ENCODE measurements around the gene NXT1.
"Not testable (repeated sequence)": the region's sequence is repeated elsewhere in the genome, so short reads cannot be mapped to it uniquely, and the experiment has no call there.

NXT1 gene

DNA sequence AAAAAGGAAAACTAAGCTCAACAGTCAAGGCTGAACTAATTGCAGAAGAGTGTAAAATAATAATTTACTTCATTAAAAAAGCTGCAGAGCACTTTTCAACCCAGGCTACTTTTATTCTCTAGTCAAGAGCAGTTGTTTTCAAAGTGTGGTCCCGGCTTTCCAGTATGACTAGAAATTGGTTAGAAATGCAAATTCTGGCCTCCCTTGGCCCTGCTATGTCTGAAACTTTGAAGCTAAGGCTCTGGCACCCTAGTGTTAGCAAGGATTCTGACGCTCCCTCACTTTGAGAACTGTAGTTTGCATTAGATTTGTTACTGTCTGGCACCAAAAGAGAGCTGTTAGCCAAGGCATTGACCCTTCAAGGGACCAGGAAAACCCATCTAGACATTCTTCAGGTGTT is 9.5 kb upstream of the NXT1 start:
- Histone ChIP-seq H3K4me2 (no peak overlapping the region), H3K27ac (no peak overlapping the region), H3K9ac (no peak overlapping the region), H3K36me3 (no peaks in the 10 kb centered on the region), H3K9me3 (peaks cover 4% of the 10 kb centered on the region; the same call in 1 of the 2 replicates), H3K4me1 (peaks cover 9% of the 10 kb centered on the region; the same call in 1 of the 2 replicates), H3K4me3 (no peak overlapping the region), H4K20me1 (no peaks in the 10 kb centered on the region), H3K27me3 (no peaks in the 10 kb centered on the region)
- TF ChIP-seq Cebpa-rat (IDR thresholded peaks at IDR 0.05) = no peak

DNA sequence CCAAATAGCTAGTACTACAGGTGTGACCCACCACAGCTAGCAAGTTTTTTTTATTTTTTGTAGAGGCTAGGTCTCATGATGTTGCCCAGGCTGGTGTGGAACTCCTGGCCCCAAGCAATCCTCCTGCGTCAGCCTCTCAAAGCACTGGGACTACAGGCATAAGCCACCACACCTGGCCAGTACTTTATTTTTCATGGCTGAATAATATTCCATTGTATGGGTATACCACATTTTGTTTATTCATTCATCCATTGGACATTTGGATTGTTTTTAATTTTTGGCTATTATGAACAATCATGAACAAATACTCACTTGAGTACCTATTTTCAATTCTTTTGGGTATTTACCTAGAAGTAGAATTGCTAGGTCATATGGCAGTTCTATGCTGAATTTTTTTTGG is 7.0 kb upstream of the NXT1 start:
- no peaks in the 10 kb centered on the region for H3K36me3 ChIP-seq
- H4K20me1 ChIP-seq = no peaks in the 10 kb centered on the region
- H3K4me3 ChIP-seq = no peak overlapping the region
- H3K9ac ChIP-seq = no peak overlapping the region
- peaks cover 4% of the 10 kb centered on the region; the same call in 1 of the 2 replicates for H3K9me3 ChIP-seq
- no peak overlapping the region for H3K4me2 ChIP-seq
- no peak for TF ChIP-seq Cebpa-rat (IDR thresholded peaks at IDR 0.05)
- peaks cover 10% of the 10 kb centered on the region for H3K4me1 ChIP-seq
- H3K27ac ChIP-seq = no peak overlapping the region
- H3K27me3 ChIP-seq = no peaks in the 10 kb centered on the region

DNA sequence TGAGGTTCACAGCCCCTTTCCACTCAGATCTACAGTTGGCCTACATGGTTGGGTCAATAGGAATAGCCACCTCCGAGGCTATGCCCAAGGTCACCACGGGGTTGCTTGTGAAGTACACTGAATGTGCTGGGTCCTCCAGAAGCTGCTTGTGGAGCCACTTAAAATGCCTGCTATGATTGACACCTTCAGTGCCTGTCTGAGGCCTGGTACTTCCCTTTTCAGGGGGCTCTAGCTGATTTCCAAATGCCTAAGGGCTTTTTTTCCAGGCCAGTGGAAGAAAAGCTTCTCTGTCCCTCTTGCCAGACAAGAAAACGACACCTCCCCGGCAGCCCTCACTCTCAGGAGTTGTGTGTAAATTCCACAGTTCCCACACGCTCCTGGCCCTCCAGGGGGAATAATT is 6.3 kb upstream of the NXT1 start:
- no peaks in the 10 kb centered on the region for H4K20me1 ChIP-seq
- no peak for TF ChIP-seq Cebpa-rat (IDR thresholded peaks at IDR 0.05)
- H3K27ac ChIP-seq = no peak overlapping the region
- H3K4me3 ChIP-seq = no peak overlapping the region
- no peaks in the 10 kb centered on the region for H3K36me3 ChIP-seq
- peaks cover 17% of the 10 kb centered on the region for H3K4me1 ChIP-seq
- H3K4me2 ChIP-seq = no peak overlapping the region
- H3K27me3 ChIP-seq = no peaks in the 10 kb centered on the region
- peaks cover 4% of the 10 kb centered on the region; the same call in 1 of the 2 replicates for H3K9me3 ChIP-seq
- no peak overlapping the region for H3K9ac ChIP-seq

DNA sequence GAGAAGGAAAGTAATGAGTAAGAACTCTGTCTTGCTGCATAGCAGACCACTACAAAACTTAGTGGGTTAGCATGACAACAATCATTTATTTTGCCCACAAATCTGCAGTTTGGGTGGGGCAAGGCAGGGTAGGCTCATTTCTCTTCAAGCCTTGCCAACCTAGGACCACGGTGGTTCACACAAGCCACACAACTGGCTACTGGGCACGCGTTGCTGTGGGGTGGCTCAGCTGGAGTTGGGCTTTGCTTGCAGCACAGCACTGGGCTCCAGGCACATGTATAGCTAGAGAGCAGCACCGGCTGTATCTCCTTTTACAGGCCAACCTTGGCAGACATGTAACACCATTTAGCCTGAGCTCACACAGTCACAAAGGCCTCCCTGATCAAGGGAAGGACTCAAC is 4.6 kb upstream of the NXT1 start:
- no peak for TF ChIP-seq Cebpa-rat (IDR thresholded peaks at IDR 0.05)
- Histone ChIP-seq H3K4me3 (no peak overlapping the region), H3K27me3 (no peaks in the 10 kb centered on the region), H3K4me2 (no peak overlapping the region), H3K36me3 (no peaks in the 10 kb centered on the region), H3K9me3 (peaks cover 4% of the 10 kb centered on the region; the same call in 1 of the 2 replicates), H3K27ac (no peak overlapping the region), H3K4me1 (peaks cover 20% of the 10 kb centered on the region), H4K20me1 (no peaks in the 10 kb centered on the region; the same call in 1 of the 2 replicates), H3K9ac (no peak overlapping the region)

DNA sequence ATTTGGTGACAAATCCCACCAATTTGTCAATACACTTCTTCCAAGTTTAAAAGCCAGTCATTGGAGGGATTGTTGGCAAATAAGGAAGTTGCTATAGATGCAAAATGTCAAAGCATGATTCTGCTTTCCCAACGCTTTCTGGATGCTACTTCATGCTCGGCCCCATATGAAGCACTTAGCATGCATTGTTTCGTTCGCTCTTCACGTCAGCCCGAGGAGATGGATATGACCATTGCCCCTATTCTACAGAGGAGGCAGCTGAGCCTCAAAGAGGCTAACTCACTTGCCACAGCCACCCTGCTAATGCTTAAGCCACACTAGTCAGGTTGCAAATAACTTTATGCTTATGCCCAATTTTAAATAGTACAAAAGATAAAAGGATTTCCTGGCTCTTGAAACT is 2.8 kb upstream of the NXT1 start:
- no peak overlapping the region for H3K9ac ChIP-seq
- H3K4me1 ChIP-seq = peaks cover 26% of the 10 kb centered on the region
- no peak overlapping the region for H3K4me3 ChIP-seq
- H3K9me3 ChIP-seq = peaks cover 4% of the 10 kb centered on the region; the same call in 1 of the 2 replicates
- peaks cover 17% of the 10 kb centered on the region for H4K20me1 ChIP-seq
- H3K27me3 ChIP-seq = no peaks in the 10 kb centered on the region
- no peak for TF ChIP-seq Cebpa-rat (IDR thresholded peaks at IDR 0.05)
- H3K36me3 ChIP-seq = peaks cover 2% of the 10 kb centered on the region; the same call in 1 of the 2 replicates
- H3K4me2 ChIP-seq = no peak overlapping the region
- H3K27ac ChIP-seq = no peak overlapping the region

DNA sequence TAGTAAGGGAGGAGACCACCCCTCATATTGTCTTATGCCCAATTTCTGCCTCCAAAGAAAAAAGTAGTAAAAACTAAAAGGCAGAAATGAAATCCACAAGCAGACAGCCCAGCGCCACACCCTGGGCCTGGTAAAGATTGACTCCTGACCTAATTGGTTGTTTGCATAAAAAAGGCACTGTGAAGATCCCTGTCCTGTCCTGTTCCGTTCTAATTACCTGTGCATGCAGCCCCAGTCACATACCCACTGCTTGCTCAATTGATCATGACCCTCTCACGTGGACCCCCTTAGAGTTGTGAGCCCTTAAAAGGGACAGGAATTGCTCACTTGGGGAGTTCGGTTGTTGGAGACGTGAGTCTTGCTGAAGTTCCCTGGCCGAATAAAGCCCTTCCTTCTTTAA is 2.1 kb upstream of the NXT1 start:
- not testable (repeated sequence) for H3K4me3 ChIP-seq, H3K27me3 ChIP-seq, H3K4me2 ChIP-seq, H3K36me3 ChIP-seq, H3K9me3 ChIP-seq
- peaks cover 24% of the 10 kb centered on the region for H4K20me1 ChIP-seq
- peaks cover 31% of the 10 kb centered on the region for H3K4me1 ChIP-seq
- H3K9ac ChIP-seq = peak overlapping the region; percentile 97; the same call in 1 of the 2 replicates
- H3K27ac ChIP-seq = peak overlapping the region; percentile 96; the same call in 1 of the 2 replicates

DNA sequence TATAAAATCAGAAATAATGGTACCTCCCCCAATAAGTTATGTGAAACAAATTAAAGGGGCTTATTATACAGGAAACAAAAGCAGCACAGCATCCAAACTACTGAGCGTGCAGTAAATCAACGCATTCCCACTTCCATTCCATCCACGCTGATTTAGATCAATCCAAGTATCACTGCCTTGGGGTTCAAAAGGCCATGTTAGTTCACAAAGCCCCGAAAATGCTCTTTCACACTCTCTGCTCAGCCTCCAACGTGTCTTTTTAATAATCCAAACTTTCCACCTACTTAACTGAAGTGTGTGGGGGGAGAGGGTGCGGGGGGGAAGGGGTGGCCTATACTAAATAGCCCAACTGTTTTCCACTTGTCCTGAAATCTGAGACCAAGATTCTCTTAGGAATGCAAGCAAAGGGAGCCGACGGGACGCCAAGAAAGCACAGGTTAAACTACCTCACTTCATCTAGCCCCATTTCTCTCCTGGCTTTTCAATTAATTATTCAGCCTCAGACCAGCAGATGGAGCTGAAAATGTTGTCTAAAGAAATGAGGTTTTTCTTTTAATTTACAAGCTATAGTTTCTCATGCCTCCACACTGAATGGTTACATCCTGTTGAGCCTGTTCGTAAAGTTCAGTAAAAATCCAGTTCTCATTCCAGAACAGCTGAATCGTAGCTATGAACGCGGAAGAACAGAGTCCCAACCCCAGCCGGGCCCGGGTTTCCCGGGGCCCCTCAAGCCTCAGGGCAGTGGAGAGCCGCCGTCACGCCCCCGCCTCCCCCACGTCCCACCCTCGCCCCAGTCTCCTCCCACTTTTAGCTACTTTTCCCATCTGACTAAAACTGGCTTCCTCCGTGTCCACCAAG is 1.0 kb upstream of the NXT1 start:
- peaks cover 19% of the 10 kb centered on the region for H3K36me3 ChIP-seq
- peak overlapping the region; percentile 96 for H3K27ac ChIP-seq
- no peaks in the 10 kb centered on the region for H3K9me3 ChIP-seq
- no peaks in the 10 kb centered on the region for H3K27me3 ChIP-seq
- H4K20me1 ChIP-seq = peaks cover 35% of the 10 kb centered on the region
- peak overlapping the region; percentile 97 for H3K9ac ChIP-seq
- H3K4me3 ChIP-seq = peak overlapping the region; percentile 96
- TF ChIP-seq Cebpa-rat (IDR thresholded peaks at IDR 0.05) = no peak
- peaks cover 32% of the 10 kb centered on the region for H3K4me1 ChIP-seq
- H3K4me2 ChIP-seq = peak overlapping the region; percentile 89

DNA sequence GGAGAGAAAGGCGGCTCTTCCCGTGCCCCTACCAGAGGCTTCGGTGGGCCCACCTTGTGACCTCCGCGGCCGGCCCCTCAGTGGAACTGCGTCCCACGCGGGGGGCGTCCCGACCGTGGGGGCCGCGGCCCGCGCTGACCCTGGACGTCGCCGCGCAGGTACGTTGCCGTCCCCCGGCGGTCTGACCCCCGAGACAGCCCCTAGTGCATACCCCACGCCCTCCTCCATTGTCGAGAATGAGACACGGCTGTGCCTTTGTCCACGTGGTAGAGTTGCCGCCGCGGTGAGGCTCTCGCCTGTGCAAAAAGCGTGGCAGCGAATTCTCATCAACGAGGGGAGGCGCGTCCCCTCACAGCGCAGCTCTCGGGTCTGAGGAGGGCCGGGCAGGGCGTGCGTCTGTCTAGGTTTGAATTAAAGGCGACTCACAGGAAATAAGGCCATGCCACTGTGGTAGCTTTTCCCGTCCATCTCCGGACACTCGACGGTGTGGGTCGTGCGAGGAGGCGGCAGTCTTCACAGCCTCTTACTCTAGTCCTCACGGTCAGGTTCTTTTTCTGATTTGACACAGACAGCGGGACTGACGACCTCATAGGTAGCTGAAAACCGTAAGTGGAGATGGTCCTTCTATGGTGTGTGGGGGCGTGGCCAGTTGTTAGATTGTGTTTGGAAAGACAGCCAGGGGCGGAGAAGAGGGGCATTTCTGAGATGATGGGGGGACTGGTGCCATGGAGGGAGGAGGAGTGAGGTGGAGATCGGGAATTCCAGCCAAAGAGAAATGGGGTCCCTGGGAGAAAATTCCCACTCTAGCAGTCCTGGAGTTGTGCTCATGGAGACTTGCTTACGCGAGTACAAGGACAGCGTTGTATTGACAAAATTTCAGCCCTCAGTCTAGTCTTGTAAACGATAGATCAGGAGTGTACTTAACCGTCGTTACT is 580 bp downstream of the NXT1 start:
- H3K27ac ChIP-seq = peak overlapping the region; percentile 96
- H4K20me1 ChIP-seq = peaks cover 51% of the 10 kb centered on the region
- no peaks in the 10 kb centered on the region for H3K9me3 ChIP-seq
- no peaks in the 10 kb centered on the region for H3K27me3 ChIP-seq
- peak overlapping the region; percentile 89 for H3K4me2 ChIP-seq
- peak overlapping the region; percentile 97 for H3K9ac ChIP-seq
- peaks cover 36% of the 10 kb centered on the region for H3K36me3 ChIP-seq
- H3K4me1 ChIP-seq = peaks cover 48% of the 10 kb centered on the region
- no peak for TF ChIP-seq Cebpa-rat (IDR thresholded peaks at IDR 0.05)
- H3K4me3 ChIP-seq = peak overlapping the region; percentile 96

DNA sequence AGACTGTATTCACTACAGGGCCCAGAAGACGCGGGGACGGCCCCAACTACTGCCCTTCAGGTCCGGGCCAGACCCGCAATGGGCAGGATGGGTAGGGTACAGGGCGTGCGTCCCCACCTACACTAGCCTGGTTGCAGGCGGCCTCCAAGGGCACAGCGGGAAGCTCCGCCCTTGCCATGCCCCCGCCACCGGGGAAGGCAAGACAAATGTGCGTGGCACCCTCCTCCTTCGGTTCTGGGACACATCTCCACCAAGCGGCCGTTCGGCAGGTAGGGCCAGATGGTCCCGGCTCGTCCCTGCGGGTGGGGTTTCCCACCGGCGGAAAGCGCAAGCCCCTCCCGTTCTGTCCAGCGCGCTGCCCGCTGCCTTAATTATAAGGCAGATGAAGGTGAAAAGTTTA is 5.6 kb downstream of the NXT1 start:
- H3K27me3 ChIP-seq = no peaks in the 10 kb centered on the region
- peaks cover 70% of the 10 kb centered on the region for H3K4me1 ChIP-seq
- H3K9ac ChIP-seq = 0 out of 2 replicates have a peak overlapping the region, but pooled peaks have one; percentile 20
- H4K20me1 ChIP-seq = peaks cover 53% of the 10 kb centered on the region
- no peak overlapping the region for H3K27ac ChIP-seq
- no peaks in the 10 kb centered on the region for H3K9me3 ChIP-seq
- no peak overlapping the region for H3K4me3 ChIP-seq
- H3K36me3 ChIP-seq = peaks cover 38% of the 10 kb centered on the region
- TF ChIP-seq Cebpa-rat (IDR thresholded peaks at IDR 0.05) = no peak
- peak overlapping the region; percentile 17 for H3K4me2 ChIP-seq
